Measurements from ENCODE around the gene PDGFD. TPM values are rescaled to one million over a fixed set of nuclear protein-coding genes. Genes with fewer than 3 reads are reported as not detected.

The PDGFD gene
- total RNA-seq, 2 donors from 2014 or later, result 2.3 to 4.8 TPM

GRCh38 chr11:103870821-103871309 lies 293.1 kb downstream of the PDGFD start:
- Mint-ChIP-seq H3K9me3 (no peaks in the 10 kb centered on the region), H3K4me3 (no peak overlapping the region), H3K27ac (no peak overlapping the region), H3K4me1 (peaks cover 13% of the 10 kb centered on the region), H3K36me3 (ENCODE audit: low read depth) (no peaks in the 10 kb centered on the region), H3K27me3 (ENCODE audit: insufficient read depth) (no peaks in the 10 kb centered on the region)
- Histone ChIP-seq H3K9ac (ENCODE audit: extremely low read depth, low read length, poor library complexity, severe bottlenecking) (no peak overlapping the region), H3K36me3 (ENCODE audit: control insufficient read depth, insufficient read depth, low read length) (no peaks in the 10 kb centered on the region), H3K4me1 (ENCODE audit: control insufficient read depth, insufficient read depth, low read length) (no peaks in the 10 kb centered on the region), H3K9me3 (ENCODE audit: control insufficient read depth, low read length) (no peaks in the 10 kb centered on the region), H3K27ac (ENCODE audit: low read depth, low read length) (no peak overlapping the region), H3K4me3 (ENCODE audit: low read length) (no peak overlapping the region), H3K27me3 (ENCODE audit: control insufficient read depth, insufficient read depth, low read length, poor library complexity, severe bottlenecking) (no peaks in the 10 kb centered on the region)
- no peak for TF ChIP-seq CTCF (conservative IDR thresholded peaks at IDR 0.05)
- WGBS, 2 experiments (ENCODE audit: insufficient coverage in 1 of 2, insufficient read length in 1 of 2), result 94 to 100% methylated on average over 5 to 7 of the region's 7 CpGs
- DNase-seq, result no peak

GRCh38 chr11:103867481-103867880 lies 296.5 kb downstream of the PDGFD start:
- Mint-ChIP-seq H3K4me1 (peaks cover 13% of the 10 kb centered on the region), H3K36me3 (ENCODE audit: low read depth) (no peaks in the 10 kb centered on the region), H3K9me3 (no peaks in the 10 kb centered on the region), H3K27ac (no peak overlapping the region), H3K27me3 (ENCODE audit: insufficient read depth) (no peaks in the 10 kb centered on the region), H3K4me3 (no peak overlapping the region)
- Histone ChIP-seq H3K4me3 (ENCODE audit: low read length) (no peak overlapping the region), H3K4me1 (ENCODE audit: control insufficient read depth, insufficient read depth, low read length) (no peaks in the 10 kb centered on the region), H3K36me3 (ENCODE audit: control insufficient read depth, insufficient read depth, low read length) (no peaks in the 10 kb centered on the region), H3K27ac (ENCODE audit: low read depth, low read length) (no peak overlapping the region), H3K9ac (ENCODE audit: extremely low read depth, low read length, poor library complexity, severe bottlenecking) (no peak overlapping the region), H3K9me3 (ENCODE audit: control insufficient read depth, low read length) (no peaks in the 10 kb centered on the region), H3K27me3 (ENCODE audit: control insufficient read depth, insufficient read depth, low read length, poor library complexity, severe bottlenecking) (no peaks in the 10 kb centered on the region)
- 78 to 85% methylated on average over 3 to 4 of the region's 4 CpGs for WGBS, 2 experiments (ENCODE audit: insufficient coverage in 1 of 2, insufficient read length in 1 of 2)
- TF ChIP-seq CTCF (conservative IDR thresholded peaks at IDR 0.05), result no peak
- DNase-seq, result no peak

GRCh38 chr11:103863497-103863896 lies 300.4 kb downstream of the PDGFD start:
- TF ChIP-seq CTCF (conservative IDR thresholded peaks at IDR 0.05), result no peak
- no peak overlapping the region for H3K27ac ChIP-seq (ENCODE audit: low read depth, low read length)
- DNase-seq, result no peak
- no peaks in the 10 kb centered on the region for H3K4me1 ChIP-seq (ENCODE audit: control insufficient read depth, insufficient read depth, low read length)
- no peaks in the 10 kb centered on the region for H3K9me3 Mint-ChIP-seq
- H3K4me1 Mint-ChIP-seq, result peaks cover 4% of the 10 kb centered on the region
- WGBS, 2 experiments (ENCODE audit: insufficient coverage in 1 of 2, insufficient read length in 1 of 2), result 95 to 97% methylated on average over 3 of the region's 3 CpGs
- no peak overlapping the region for H3K4me3 ChIP-seq (ENCODE audit: low read length)
- H3K27me3 ChIP-seq (ENCODE audit: control insufficient read depth, insufficient read depth, low read length, poor library complexity, severe bottlenecking), result no peaks in the 10 kb centered on the region
- no peak overlapping the region for H3K9ac ChIP-seq (ENCODE audit: extremely low read depth, low read length, poor library complexity, severe bottlenecking)
- no peaks in the 10 kb centered on the region for H3K36me3 Mint-ChIP-seq (ENCODE audit: low read depth)
- H3K4me3 Mint-ChIP-seq, result no peak overlapping the region
- H3K9me3 ChIP-seq (ENCODE audit: control insufficient read depth, low read length), result no peaks in the 10 kb centered on the region
- H3K27me3 Mint-ChIP-seq (ENCODE audit: insufficient read depth), result no peaks in the 10 kb centered on the region
- H3K36me3 ChIP-seq (ENCODE audit: control insufficient read depth, insufficient read depth, low read length), result no peaks in the 10 kb centered on the region
- H3K27ac Mint-ChIP-seq, result no peak overlapping the region
